ENCODE measurements around the gene ANKRD33B.
"Not testable (repeated sequence)": the region's sequence is repeated elsewhere in the genome, so short reads cannot be mapped to it uniquely, and the experiment has no call there.

The ANKRD33B gene

GRCh38 chr5:10563945-10564837 lies at the start of gene ANKRD33B:
Gene ANKRD33B (plus strand): TSS chr5:10564070. CDS start chr5:10564468, 398 bp downstream.
- Mint-ChIP-seq H3K4me3 (peak within 1 kb of the TSS; percentile 76), H3K27me3 (peaks cover 69% of the 10 kb centered on the region), H3K4me1 (ENCODE audit: low read depth) (peaks cover 35% of the 10 kb centered on the region), H3K27ac (peak within 1 kb of the TSS; percentile 45), H3K36me3 (ENCODE audit: low read depth) (no peaks in the 10 kb centered on the region), H3K9me3 (no peaks in the 10 kb centered on the region)
- intact Hi-C loops (cut with micrococcal nuclease) = loop anchor here (2.0 kb wide), 1 partner anchor 63 kb away; no protein-coding TSS in a partner anchor

DNA sequence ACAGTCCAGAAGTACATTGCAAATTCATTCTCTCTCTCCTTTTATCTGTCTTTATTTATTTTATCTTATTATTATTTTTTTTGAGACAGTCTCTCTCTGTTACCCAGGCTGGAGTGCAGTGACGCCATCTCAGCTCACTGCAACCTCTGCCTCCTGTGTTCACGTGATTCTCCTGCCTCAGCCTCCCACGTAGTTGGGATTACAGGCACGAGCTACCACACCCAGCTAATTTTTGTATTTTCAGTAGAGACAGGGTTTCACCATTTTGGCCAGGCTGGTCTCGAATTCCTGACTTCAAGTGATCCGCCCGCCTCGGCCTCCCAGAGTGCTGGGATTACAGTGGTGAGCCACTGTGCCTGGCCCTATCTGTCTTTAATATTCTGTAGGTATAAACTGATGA lies 49.3 kb upstream of the ANKRD33B start:
- H3K4me1 Mint-ChIP-seq (ENCODE audit: low read depth); H3K4me3 Mint-ChIP-seq; H3K36me3 Mint-ChIP-seq (ENCODE audit: low read depth); H3K9me3 Mint-ChIP-seq; H3K27ac Mint-ChIP-seq; H3K27me3 Mint-ChIP-seq; intact Hi-C loops (cut with micrococcal nuclease): not testable (repeated sequence)

DNA sequence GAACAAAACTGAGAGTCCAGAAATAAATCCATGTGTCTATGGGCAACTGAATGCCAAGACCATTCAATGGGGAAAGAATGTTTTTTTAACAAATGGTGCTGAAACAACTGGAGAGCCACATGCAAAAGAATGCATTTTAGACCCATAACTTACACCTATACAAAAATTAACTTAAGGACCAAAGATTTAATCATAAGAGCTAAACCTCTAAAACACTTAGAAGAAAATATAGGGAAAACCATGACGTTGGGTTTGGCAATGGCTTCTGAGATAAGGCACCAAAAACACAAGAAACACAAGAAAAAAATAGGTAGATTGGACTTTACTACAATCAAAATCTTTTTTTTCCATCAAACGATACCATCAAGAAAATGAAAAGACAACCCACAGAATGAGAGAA lies 48.4 kb upstream of the ANKRD33B start:
- no peaks in the 10 kb centered on the region for H3K4me1 Mint-ChIP-seq (ENCODE audit: low read depth)
- H3K27me3 Mint-ChIP-seq = peaks cover 3% of the 10 kb centered on the region
- H3K27ac Mint-ChIP-seq = no peak overlapping the region
- H3K36me3 Mint-ChIP-seq (ENCODE audit: low read depth) = no peaks in the 10 kb centered on the region
- H3K9me3 Mint-ChIP-seq = no peaks in the 10 kb centered on the region
- no peak overlapping the region for H3K4me3 Mint-ChIP-seq
- intact Hi-C loops (cut with micrococcal nuclease) = no loop called here

DNA sequence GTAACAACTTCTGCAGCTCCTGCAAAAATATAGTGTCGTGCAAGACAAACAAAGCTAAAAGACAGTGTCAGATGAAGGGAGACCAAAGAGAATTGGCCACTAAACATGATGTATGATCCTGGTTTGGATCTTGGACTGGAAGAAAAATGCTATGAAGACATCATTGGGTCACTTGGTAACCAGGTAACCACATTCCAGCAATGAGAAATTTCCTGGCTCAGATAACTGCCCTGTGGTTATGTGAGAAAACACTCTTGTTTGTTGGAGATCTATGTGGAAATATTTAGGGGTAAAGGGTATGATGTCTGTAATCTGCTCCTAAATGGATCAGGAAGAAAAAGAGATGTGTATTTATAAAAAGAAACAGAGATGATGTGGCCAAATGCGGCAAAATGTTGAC lies 45.5 kb upstream of the ANKRD33B start:
- intact Hi-C loops (cut with micrococcal nuclease) = no loop called here
- H3K9me3 Mint-ChIP-seq = peaks cover 13% of the 10 kb centered on the region
- H3K27ac Mint-ChIP-seq = no peak overlapping the region
- H3K27me3 Mint-ChIP-seq = peaks cover 3% of the 10 kb centered on the region
- peaks cover 5% of the 10 kb centered on the region for H3K36me3 Mint-ChIP-seq (ENCODE audit: low read depth)
- no peak overlapping the region for H3K4me3 Mint-ChIP-seq
- no peaks in the 10 kb centered on the region for H3K4me1 Mint-ChIP-seq (ENCODE audit: low read depth)

DNA sequence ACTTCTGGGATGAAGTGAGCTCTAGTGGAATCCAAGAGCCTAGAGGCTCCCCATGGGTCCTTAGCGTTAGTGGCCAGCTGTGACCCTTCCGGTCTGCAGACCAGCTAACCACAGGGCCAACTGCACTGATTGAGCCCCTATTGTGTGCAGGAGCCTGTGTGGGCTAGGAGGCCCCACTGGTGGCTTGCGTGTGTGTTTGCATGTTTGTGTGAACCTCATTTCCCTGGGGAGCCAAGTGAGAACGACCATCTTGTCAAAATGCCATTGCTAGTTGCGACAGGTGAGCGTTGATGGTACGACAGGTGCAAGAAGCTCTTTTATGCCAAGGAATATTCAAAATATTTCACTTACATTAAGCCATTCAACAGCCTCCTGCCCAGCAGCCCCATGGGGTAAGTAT lies 44.1 kb upstream of the ANKRD33B start:
- no peak overlapping the region for H3K4me3 Mint-ChIP-seq
- intact Hi-C loops (cut with micrococcal nuclease) = no loop called here
- H3K36me3 Mint-ChIP-seq (ENCODE audit: low read depth) = peaks cover 5% of the 10 kb centered on the region
- no peak overlapping the region for H3K27ac Mint-ChIP-seq
- H3K9me3 Mint-ChIP-seq = peaks cover 15% of the 10 kb centered on the region
- peaks cover 3% of the 10 kb centered on the region for H3K27me3 Mint-ChIP-seq
- H3K4me1 Mint-ChIP-seq (ENCODE audit: low read depth) = no peaks in the 10 kb centered on the region

GRCh38 chr5:10520706-10521105 lies 43.2 kb upstream of the ANKRD33B start:
- Mint-ChIP-seq H3K4me3 (no peak overlapping the region), H3K4me1 (ENCODE audit: low read depth) (peaks cover 2% of the 10 kb centered on the region), H3K9me3 (peaks cover 15% of the 10 kb centered on the region), H3K27me3 (peaks cover 3% of the 10 kb centered on the region), H3K27ac (no peak overlapping the region), H3K36me3 (ENCODE audit: low read depth) (peaks cover 5% of the 10 kb centered on the region)
- intact Hi-C loops (cut with micrococcal nuclease) = no loop called here

DNA sequence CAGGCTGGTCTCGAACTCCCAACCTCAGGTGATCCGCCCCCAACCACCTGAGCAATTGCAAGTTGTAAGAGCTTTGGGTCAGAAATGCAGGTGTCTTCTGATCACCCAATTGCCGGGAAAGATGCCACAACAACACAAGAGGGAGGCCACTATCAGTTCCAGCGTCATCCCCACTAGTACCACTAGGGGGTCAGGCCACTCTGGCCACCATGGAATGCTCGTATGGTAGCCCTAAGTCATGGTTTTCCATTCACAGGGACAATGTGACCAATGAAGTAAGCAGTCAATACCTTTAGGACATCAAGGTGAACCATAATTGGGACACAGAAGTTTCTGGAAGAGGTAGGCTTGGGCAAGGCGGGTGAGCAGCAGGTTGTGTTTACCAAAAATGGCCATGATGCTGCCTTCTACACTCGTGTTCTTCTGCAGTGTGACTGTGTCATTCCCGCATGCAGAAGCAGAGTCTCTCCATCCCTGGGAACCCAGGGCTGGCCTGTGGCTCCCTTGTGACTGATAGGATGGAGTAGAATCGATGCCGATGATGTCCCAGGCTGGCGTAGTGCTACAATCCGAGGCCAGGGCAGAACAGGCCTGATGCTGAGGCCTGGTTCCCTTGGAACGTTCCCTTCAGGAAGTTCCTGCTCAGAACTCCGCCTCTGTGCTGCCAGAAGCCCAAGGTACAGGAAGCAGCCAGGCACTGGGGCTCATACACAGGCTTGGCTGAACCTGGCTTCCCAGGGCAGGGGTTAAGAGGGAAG lies 42.2 kb upstream of the ANKRD33B start:
- Mint-ChIP-seq H3K36me3 (ENCODE audit: low read depth) (peaks cover 5% of the 10 kb centered on the region), H3K4me1 (ENCODE audit: low read depth) (peaks cover 12% of the 10 kb centered on the region), H3K27me3 (peaks cover 3% of the 10 kb centered on the region), H3K9me3 (peaks cover 15% of the 10 kb centered on the region), H3K4me3 (no peak overlapping the region), H3K27ac (no peak overlapping the region)
- intact Hi-C loops (cut with micrococcal nuclease) = no loop called here

DNA sequence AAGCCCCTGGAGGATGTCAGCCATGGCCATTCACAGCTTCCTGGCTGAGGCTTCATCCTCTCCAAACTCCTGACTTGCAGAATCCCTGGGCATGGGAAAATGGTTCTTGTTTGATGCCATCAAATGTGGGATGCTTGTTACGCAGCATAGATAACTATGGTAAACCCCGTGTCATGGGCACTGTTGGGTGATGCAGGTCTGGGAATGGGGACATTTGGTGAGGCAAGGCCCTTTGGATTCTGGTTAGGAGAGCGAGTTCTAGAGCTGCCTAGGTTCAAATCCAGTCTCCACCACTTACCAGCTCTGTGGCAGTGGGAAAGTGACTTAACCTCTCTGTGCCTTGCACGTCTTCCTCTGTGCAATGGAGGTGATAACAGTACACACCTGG lies 41.7 kb upstream of the ANKRD33B start:
- no peak overlapping the region for H3K27ac Mint-ChIP-seq
- intact Hi-C loops (cut with micrococcal nuclease) = no loop called here
- peaks cover 15% of the 10 kb centered on the region for H3K9me3 Mint-ChIP-seq
- H3K36me3 Mint-ChIP-seq (ENCODE audit: low read depth) = peaks cover 5% of the 10 kb centered on the region
- H3K4me3 Mint-ChIP-seq = no peak overlapping the region
- peaks cover 14% of the 10 kb centered on the region for H3K4me1 Mint-ChIP-seq (ENCODE audit: low read depth)
- peaks cover 3% of the 10 kb centered on the region for H3K27me3 Mint-ChIP-seq

DNA sequence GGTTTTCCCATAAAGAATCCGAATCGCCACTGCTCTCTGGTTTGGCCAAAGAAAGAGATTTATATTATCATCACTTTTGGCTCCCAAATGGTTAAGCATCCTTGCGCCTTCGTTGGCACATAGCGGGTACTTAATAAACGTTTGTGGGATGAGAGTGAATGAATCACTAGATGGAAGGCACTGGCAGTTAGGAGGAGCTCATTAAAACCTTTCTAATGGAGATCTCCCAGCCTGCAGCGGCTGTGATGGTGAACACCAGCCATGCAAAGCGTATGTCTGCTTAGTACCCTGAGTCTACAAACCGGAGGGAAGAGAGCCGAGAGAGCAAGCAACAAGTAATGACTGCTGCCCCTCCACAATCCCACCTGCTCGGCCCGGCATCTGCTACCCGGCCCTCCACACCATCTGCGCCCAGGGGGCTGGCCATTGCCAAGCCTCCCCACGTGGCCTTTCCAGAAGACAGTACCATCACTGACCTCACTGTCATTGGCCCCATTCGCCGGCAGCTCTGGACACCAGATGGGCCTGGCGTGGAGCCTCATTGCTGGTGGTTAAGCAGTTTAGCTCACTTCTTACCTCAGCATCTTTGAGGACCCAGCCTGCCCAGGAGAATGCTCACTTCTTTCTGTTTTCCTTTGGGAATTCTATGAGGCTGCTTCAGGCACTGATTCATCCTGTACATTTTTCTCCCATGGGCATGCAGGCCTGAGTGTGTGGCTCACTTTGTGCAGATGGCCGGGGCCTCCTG lies 39.3 kb upstream of the ANKRD33B start:
- intact Hi-C loops (cut with micrococcal nuclease) = no loop called here
- no peak overlapping the region for H3K27ac Mint-ChIP-seq
- H3K36me3 Mint-ChIP-seq (ENCODE audit: low read depth) = peaks cover 5% of the 10 kb centered on the region
- H3K9me3 Mint-ChIP-seq = peaks cover 15% of the 10 kb centered on the region
- peaks cover 14% of the 10 kb centered on the region for H3K4me1 Mint-ChIP-seq (ENCODE audit: low read depth)
- H3K4me3 Mint-ChIP-seq = no peak overlapping the region
- peaks cover 6% of the 10 kb centered on the region for H3K27me3 Mint-ChIP-seq

DNA sequence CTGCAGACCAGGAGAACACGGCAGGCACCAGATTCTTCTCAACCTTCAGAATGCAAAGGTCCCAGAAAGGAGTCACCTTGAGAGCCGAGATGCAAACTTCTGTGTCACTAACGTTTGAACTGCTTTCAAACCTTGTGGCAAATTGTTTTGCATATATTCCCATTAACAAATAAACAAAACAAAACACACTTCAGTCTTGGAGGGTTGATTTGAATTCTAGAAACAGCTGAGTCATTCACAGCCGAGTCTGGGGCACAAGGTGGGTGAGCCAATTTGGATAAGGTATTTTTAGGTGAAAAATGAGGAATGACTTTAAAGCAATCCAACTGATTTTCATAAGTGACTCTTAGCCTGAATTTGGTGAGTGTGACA lies 38.8 kb upstream of the ANKRD33B start:
- Mint-ChIP-seq H3K4me3 (no peak overlapping the region), H3K27me3 (peaks cover 5% of the 10 kb centered on the region)
- intact Hi-C loops (cut with micrococcal nuclease) = no loop called here

GRCh38 chr5:10527281-10527950 lies 36.5 kb upstream of the ANKRD33B start:
- Mint-ChIP-seq H3K27me3 (peaks cover 13% of the 10 kb centered on the region), H3K36me3 (ENCODE audit: low read depth) (peaks cover 5% of the 10 kb centered on the region), H3K4me1 (ENCODE audit: low read depth) (peaks cover 14% of the 10 kb centered on the region), H3K4me3 (no peak overlapping the region), H3K27ac (no peak overlapping the region), H3K9me3 (peaks cover 11% of the 10 kb centered on the region)
- intact Hi-C loops (cut with micrococcal nuclease) = no loop called here

More for the DNA sequence above, 38.8 kb upstream of the ANKRD33B start:
- Mint-ChIP-seq H3K9me3 (peaks cover 15% of the 10 kb centered on the region), H3K4me1 (ENCODE audit: low read depth) (peaks cover 14% of the 10 kb centered on the region), H3K27ac (no peak overlapping the region), H3K36me3 (ENCODE audit: low read depth) (peaks cover 5% of the 10 kb centered on the region)

- H3K27ac Mint-ChIP-seq = no peak overlapping the region
- intact Hi-C loops (cut with micrococcal nuclease) = no loop called here
- peaks cover 2% of the 10 kb centered on the region for H3K9me3 Mint-ChIP-seq
These were observed 35.6 kb upstream of the ANKRD33B start for GRCh38 chr5:10528056-10528816.

DNA sequence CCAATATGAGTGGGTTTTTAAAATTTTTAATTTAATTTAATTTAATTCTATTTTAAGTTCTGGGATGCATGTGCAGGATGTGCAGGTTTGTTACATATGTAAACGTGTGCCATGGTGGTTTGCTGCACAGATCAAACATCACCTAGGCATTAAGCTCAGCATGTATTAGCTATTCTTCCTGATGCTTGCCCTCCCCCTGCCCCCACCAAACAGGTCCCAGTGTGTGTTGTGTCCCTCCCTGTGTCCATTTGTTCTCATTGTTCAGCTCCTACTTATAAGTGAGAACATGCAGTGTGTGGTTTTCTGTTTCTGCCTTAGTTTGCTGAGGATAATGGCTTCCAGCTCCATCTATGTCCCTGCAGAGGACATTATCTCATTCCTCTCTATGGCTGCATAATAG lies 35.0 kb upstream of the ANKRD33B start:
- no peak overlapping the region for H3K4me3 Mint-ChIP-seq
- intact Hi-C loops (cut with micrococcal nuclease) = no loop called here
- H3K27ac Mint-ChIP-seq = no peak overlapping the region
- no peaks in the 10 kb centered on the region for H3K36me3 Mint-ChIP-seq (ENCODE audit: low read depth)
- peaks cover 26% of the 10 kb centered on the region for H3K27me3 Mint-ChIP-seq
- H3K4me1 Mint-ChIP-seq (ENCODE audit: low read depth) = peaks cover 26% of the 10 kb centered on the region
- no peaks in the 10 kb centered on the region for H3K9me3 Mint-ChIP-seq

More at GRCh38 chr5:10528056-10528816, 35.6 kb upstream of the ANKRD33B start:
- Mint-ChIP-seq H3K36me3 (ENCODE audit: low read depth) (peaks cover under 1% of the 10 kb centered on the region), H3K27me3 (peaks cover 21% of the 10 kb centered on the region), H3K4me3 (no peak overlapping the region), H3K4me1 (ENCODE audit: low read depth) (peaks cover 21% of the 10 kb centered on the region)
